KMS-11 (cell line): ENCODE results near the gene RAB40C.

Experiments
- H2AFZ ChIP-seq: fragments of 200-600 bp; sonication (generic); 2 replicates; pipeline ENCODE4 v1.6.1; 2016; ENCODE audit warnings: antibody characterized with exemption, mixed run types, low read depth
- H3K27ac ChIP-seq: fragments of 200-600 bp; sonication (generic); 2 replicates; pipeline ENCODE4 v1.6.1; 2016; ENCODE audit warnings: mild to moderate bottlenecking, mixed run types
- H3K27me3 ChIP-seq: fragments of 200-600 bp; sonication (generic); 2 replicates; pipeline ENCODE4 v1.6.1; 2017; ENCODE audit warnings: mild to moderate bottlenecking, low read depth, mixed run types, moderate library complexity; ENCODE audit not compliant: insufficient read depth
- H3K36me3 ChIP-seq: fragments of 200-600 bp; sonication (generic); 2 replicates; pipeline ENCODE4 v1.6.1; 2017; ENCODE audit warnings: mild to moderate bottlenecking, mixed run types; ENCODE audit not compliant: insufficient read depth
- H3K4me1 ChIP-seq: fragments of 200-600 bp; sonication (generic); 2 replicates; pipeline ENCODE4 v1.6.1; 2016; ENCODE audit warnings: mild to moderate bottlenecking, low read depth, mixed run types; ENCODE audit not compliant: poor library complexity, severe bottlenecking
- H3K4me2 ChIP-seq: fragments of 200-600 bp; sonication (generic); 2 replicates; pipeline ENCODE4 v1.7.0; 2016; ENCODE audit warnings: mild to moderate bottlenecking, mixed run types
- H3K4me3 ChIP-seq: fragments of 200-600 bp; sonication (generic); IDR thresholded peaks from 2 replicates; pipeline ENCODE4 v1.6.1; 2017; ENCODE audit warnings: low read depth, low read length, mixed read lengths; ENCODE audit not compliant: insufficient read depth
- H3K79me2 ChIP-seq: fragments of 200-600 bp; sonication (generic); 2 replicates; pipeline ENCODE4 v1.6.1; 2016; ENCODE audit warnings: low read depth, mixed run types; ENCODE audit not compliant: insufficient read depth
- H3K9ac ChIP-seq: fragments of 200-600 bp; sonication (generic); 2 replicates; pipeline ENCODE4 v1.6.1; 2016; ENCODE audit warnings: mild to moderate bottlenecking, mixed run types
- H4K20me1 ChIP-seq: fragments of 200-600 bp; sonication (generic); 2 replicates; pipeline ENCODE4 v1.6.1; 2016; ENCODE audit warnings: mild to moderate bottlenecking, mixed run types; ENCODE audit not compliant: insufficient read depth
- CTCF ChIP-seq: fragments of 200-600 bp; sonication (generic); conservative IDR thresholded peaks from 2 replicates; pipeline ENCODE4 v1.6.1; 2017; ENCODE audit warnings: low read depth, mild to moderate bottlenecking, antibody characterized with exemption, low read length, moderate library complexity, mixed read lengths

The RAB40C gene

GRCh38 chr16:591231-591630, 1.4 kb downstream of the RAB40C start:
- Histone ChIP-seq H3K4me2 (peak overlapping the region; percentile 95), H3K36me3 (no peaks in the 10 kb centered on the region), H3K27ac (no peak overlapping the region), H3K79me2 (peaks cover 49% of the 10 kb centered on the region), H3K4me1 (peaks cover 22% of the 10 kb centered on the region), H2AFZ (no peak overlapping the region), H3K9ac (no peak overlapping the region), H4K20me1 (no peaks in the 10 kb centered on the region), H3K4me3 (no peak overlapping the region), H3K27me3 (no peaks in the 10 kb centered on the region)
- TF ChIP-seq CTCF = no peak

- no peaks in the 10 kb centered on the region for H3K27me3 ChIP-seq
- no peak overlapping the region for H2AFZ ChIP-seq
- peaks cover 43% of the 10 kb centered on the region for H3K79me2 ChIP-seq
- H3K36me3 ChIP-seq = no peaks in the 10 kb centered on the region
- H3K4me1 ChIP-seq = peaks cover 17% of the 10 kb centered on the region
- H3K4me3 ChIP-seq = no peak overlapping the region
- TF ChIP-seq CTCF = no peak
- H3K27ac ChIP-seq = no peak overlapping the region
- no peaks in the 10 kb centered on the region for H4K20me1 ChIP-seq
- no peak overlapping the region for H3K9ac ChIP-seq
- H3K4me2 ChIP-seq = no peak overlapping the region; the same call in 1 of the 2 replicates
Measured at GRCh38 chr16:591892-592517, 2.1 kb downstream of the RAB40C start.

- H3K36me3 ChIP-seq = no peaks in the 10 kb centered on the region
- no peak overlapping the region for H2AFZ ChIP-seq
- TF ChIP-seq CTCF = no peak
- no peak overlapping the region for H3K27ac ChIP-seq
- no peaks in the 10 kb centered on the region for H4K20me1 ChIP-seq
- H3K9ac ChIP-seq = no peak overlapping the region
- H3K4me2 ChIP-seq = no peak overlapping the region
- H3K4me3 ChIP-seq = no peak overlapping the region
- H3K4me1 ChIP-seq = peaks cover 10% of the 10 kb centered on the region
- H3K79me2 ChIP-seq = peaks cover 36% of the 10 kb centered on the region
- H3K27me3 ChIP-seq = no peaks in the 10 kb centered on the region
Measured at GRCh38 chr16:592518-593306, 2.8 kb downstream of the RAB40C start.

GRCh38 chr16:593406-593805, 3.5 kb downstream of the RAB40C start:
- no peaks in the 10 kb centered on the region for H3K27me3 ChIP-seq
- no peak overlapping the region for H3K4me3 ChIP-seq
- no peak overlapping the region for H3K9ac ChIP-seq
- H3K4me2 ChIP-seq = no peak overlapping the region
- no peak for TF ChIP-seq CTCF
- no peaks in the 10 kb centered on the region for H4K20me1 ChIP-seq
- H3K4me1 ChIP-seq = peaks cover 7% of the 10 kb centered on the region
- H3K27ac ChIP-seq = no peak overlapping the region
- H3K36me3 ChIP-seq = no peaks in the 10 kb centered on the region
- H2AFZ ChIP-seq = no peak overlapping the region
- peaks cover 30% of the 10 kb centered on the region for H3K79me2 ChIP-seq
